Neutrophil (primary cell): ENCODE measurements around the gene SRRT.

ENCODE experiments used
- H3K27ac ChIP-seq: fragments of 200-600 bp; sonication (generic); 2 replicates; pipeline ENCODE4 v1.5.1; 2016; ENCODE audit warnings: mild to moderate bottlenecking, moderate library complexity
- H3K27me3 ChIP-seq: fragments of 200-600 bp; sonication (generic); 2 replicates; pipeline ENCODE4 v1.6.0; 2016; ENCODE audit warnings: mild to moderate bottlenecking
- H3K36me3 ChIP-seq: fragments of 200-600 bp; sonication (generic); 2 replicates; pipeline ENCODE4 v1.5.1; 2017
- H3K4me1 ChIP-seq, 2 experiments: fragments of 200-600 bp in 1 of 2; sonication (generic) in 1 of 2; 1 replicate in 1 of 2; 2 replicates in 1 of 2; pipeline versions ENCODE4 v1.5.1 to v1.6.1; 2013 to 2016; ENCODE audit warnings: low read depth in 1 of 2, low read length in 1 of 2, mild to moderate bottlenecking in 1 of 2, moderate library complexity in 1 of 2; ENCODE audit not compliant: control insufficient read depth in 1 of 2, insufficient read depth in 1 of 2
- H3K4me3 ChIP-seq, 2 experiments: fragments of 200-600 bp in 1 of 2; sonication (generic) in 1 of 2; 1 replicate in 1 of 2; 2 replicates in 1 of 2; pipeline ENCODE4 v1.5.1; 2013 to 2016; ENCODE audit warnings: low read depth in 1 of 2, low read length in 1 of 2, mild to moderate bottlenecking in 1 of 2, moderate library complexity in 1 of 2
- H3K9me3 ChIP-seq: fragments of 200-600 bp; sonication (generic); 2 replicates; pipeline ENCODE4 v1.5.1; 2016
- CTCF ChIP-seq: fragments of 200-600 bp; sonication (generic); IDR thresholded peaks from 2 replicates; pipeline ENCODE4 v1.5.1; 2016; ENCODE audit warnings: antibody characterized with exemption

SRRT gene

GRCh38 chr7:100887516-100888290 is 12.8 kb downstream of the SRRT start:
- TF ChIP-seq CTCF = no peak
- H3K27ac ChIP-seq = peak overlapping the region; percentile 93
- H3K36me3 ChIP-seq = peaks cover 48% of the 10 kb centered on the region
- H3K9me3 ChIP-seq = no peaks in the 10 kb centered on the region
- H3K4me3 ChIP-seq = peak overlapping the region; percentile 57 to 98
- peaks cover 51 to 53% of the 10 kb centered on the region in 2 experiments for H3K4me1 ChIP-seq
- peaks cover 29% of the 10 kb centered on the region for H3K27me3 ChIP-seq

DNA sequence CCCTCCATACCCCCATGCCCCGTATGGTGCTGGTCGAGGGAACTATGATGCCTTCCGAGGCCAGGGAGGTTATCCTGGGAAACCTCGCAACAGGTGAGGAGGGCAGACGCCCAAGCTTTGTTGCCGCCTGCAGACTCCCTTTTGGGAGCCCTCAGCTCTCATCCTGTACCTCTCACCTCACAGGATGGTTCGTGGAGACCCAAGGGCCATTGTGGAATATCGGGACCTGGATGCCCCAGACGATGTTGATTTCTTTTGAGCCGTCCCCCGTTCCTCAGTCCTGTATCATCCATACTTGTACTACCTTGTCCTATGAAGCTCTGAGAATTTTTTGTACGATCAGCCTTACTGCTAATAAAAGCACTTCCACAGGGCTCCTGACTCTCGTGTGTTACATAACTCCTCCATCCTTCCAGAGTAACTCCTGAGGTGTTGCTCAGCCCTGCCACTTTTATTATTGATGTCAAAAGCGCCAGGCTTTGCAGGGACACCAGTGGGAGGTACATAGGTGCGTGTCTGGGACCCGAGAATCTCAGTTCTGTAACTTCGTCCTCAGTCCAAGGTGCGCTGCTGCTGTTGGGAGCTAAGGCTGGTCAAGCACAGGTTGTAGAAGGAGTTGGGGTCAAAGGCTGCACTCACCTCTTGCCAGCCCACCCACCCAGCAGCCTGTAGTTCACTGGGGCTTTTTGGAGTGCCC is 13.5 kb downstream of the SRRT start:
- TF ChIP-seq CTCF = no peak
- Histone ChIP-seq H3K4me3 (peak overlapping the region; percentile 88 to 98), H3K36me3 (peaks cover 41% of the 10 kb centered on the region), H3K9me3 (no peaks in the 10 kb centered on the region), H3K27ac (peak overlapping the region; percentile 93), H3K27me3 (peaks cover 36% of the 10 kb centered on the region), H3K4me1 (peaks cover 51 to 53% of the 10 kb centered on the region in 2 experiments)

- Histone ChIP-seq H3K4me1 (peaks cover 51 to 53% of the 10 kb centered on the region in 2 experiments), H3K27ac (peak within 1 kb of the TSS; percentile 93), H3K27me3 (peaks cover 44% of the 10 kb centered on the region), H3K9me3 (no peaks in the 10 kb centered on the region), H3K4me3 (peak within 1 kb of the TSS; percentile 88 to 98), H3K36me3 (peaks cover 33% of the 10 kb centered on the region)
- peak; percentile 31 for TF ChIP-seq CTCF
Measured at GRCh38 chr7:100888988-100889750, 14.3 kb downstream of the SRRT start, which contains the start of gene UFSP1. UFSP1 (minus strand) TSS chr7:100889715; CDS start chr7:100889271, 444 bp downstream.

- Histone ChIP-seq H3K9me3 (no peaks in the 10 kb centered on the region), H3K27ac (no peak overlapping the region), H3K4me1 (peaks cover 51 to 67% of the 10 kb centered on the region in 2 experiments), H3K27me3 (peaks cover 61% of the 10 kb centered on the region), H3K36me3 (peaks cover 16% of the 10 kb centered on the region), H3K4me3 (peak overlapping the region; percentile 88 to 98)
- no peak for TF ChIP-seq CTCF
Measured at GRCh38 chr7:100890653-100891567, 16.0 kb downstream of the SRRT start.
